ENCODE data around the gene SAP30L. TPM values are rescaled to one million over a fixed set of nuclear protein-coding genes. Genes with fewer than 3 reads are reported as not detected.

Gene SAP30L, protein sequence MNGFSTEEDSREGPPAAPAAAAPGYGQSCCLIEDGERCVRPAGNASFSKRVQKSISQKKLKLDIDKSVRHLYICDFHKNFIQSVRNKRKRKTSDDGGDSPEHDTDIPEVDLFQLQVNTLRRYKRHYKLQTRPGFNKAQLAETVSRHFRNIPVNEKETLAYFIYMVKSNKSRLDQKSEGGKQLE
- total RNA-seq, result 14.9 and 18.4 TPM in 2 replicates

DNA sequence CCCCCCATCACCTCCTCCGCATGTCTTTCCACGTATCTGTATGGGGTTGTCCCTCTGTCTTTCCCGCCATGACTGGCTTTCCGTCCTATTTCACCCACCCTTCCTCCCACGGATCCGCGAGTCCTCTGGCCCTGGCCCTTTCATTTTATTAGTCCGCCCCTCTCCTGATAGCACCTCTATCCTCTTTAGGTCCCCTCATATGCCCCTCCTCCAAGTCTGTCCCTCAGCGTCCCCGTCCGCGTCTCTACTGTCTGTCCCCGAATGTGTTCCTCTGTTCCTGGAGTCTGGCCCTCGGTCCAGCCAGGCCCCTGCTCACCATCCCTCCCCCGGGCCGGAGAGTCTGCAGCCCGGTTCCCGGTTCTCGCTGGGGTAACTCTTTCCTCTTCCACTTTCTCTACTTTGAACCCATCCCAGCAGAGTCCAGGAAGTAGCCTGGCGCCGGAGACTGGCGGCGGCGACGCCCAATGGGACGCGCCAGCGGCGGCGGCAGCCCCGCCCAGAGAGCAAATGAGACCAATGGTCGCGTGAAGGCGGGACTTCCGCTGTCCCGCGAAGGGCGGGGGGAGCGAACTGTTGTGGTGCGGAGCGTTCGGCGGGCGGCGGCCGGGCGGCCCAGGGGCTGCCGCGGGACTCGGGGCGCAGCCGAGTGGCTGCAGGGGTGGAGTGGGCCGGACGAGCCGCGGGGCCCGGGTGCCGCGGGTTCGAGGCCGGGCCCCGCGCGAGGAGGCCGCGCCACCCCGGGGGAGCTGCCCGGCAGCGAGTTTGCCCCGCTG lies at the start of gene SAP30L:
TSS of gene SAP30L (plus strand) at position 576 of the 773 bp plus-strand sequence. CDS start 608 bp downstream, outside the sequence.

DNA sequence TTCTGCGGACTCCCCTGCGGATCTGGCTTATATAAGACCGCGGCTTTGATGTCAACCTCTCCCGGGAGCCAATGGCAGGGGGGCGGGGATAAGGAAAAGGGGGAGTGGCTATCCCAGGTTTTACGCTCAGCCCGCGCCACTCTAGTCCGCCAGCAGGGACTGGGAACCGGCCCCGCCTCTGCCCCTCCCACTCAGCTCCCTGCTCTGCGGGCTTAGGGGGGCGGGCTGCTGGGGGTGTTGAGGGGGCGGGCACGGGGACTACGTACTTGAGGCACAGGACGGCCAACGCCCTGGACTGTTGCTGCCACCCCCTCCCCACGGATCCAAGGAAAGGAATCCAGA lies 32.4 kb downstream of the SAP30L start, which contains the start of gene HAND1:
TSS of gene HAND1 (minus strand) at position 4 of the 342 bp plus-strand sequence. CDS start 219 bp downstream, outside the sequence.

Other genes starting within 250 kb of the SAP30L start
- 0.14 and 0.22 TPM in 2 replicates for gene HAND1, start 32.2 kb downstream of the SAP30L start, total RNA-seq

All from placental pericyte (primary cell).